ENCODE results near the gene RGCC.

Gene RGCC

GRCh38 chr13:41463838-41464602 lies 6.7 kb downstream of the RGCC start:
- no peaks in the 10 kb centered on the region for H3K36me3 ChIP-seq
- no peaks in the 10 kb centered on the region for H3K4me1 ChIP-seq
- no peak for TF ChIP-seq CTCF (IDR thresholded peaks at IDR 0.05; ENCODE audit: low read depth, low read length)
- peaks cover 14% of the 10 kb centered on the region for H3K27me3 ChIP-seq
- DNase-seq: no peak
- H3K9me3 ChIP-seq: no peaks in the 10 kb centered on the region
- H3K4me3 ChIP-seq (ENCODE audit: low read depth, low read length): no peak overlapping the region

- no peak for TF ChIP-seq CTCF (IDR thresholded peaks at IDR 0.05; ENCODE audit: low read depth, low read length)
- Histone ChIP-seq H3K27me3 (peaks cover 1% of the 10 kb centered on the region; the same call in 1 of the 2 replicates), H3K36me3 (no peaks in the 10 kb centered on the region), H3K9me3 (no peaks in the 10 kb centered on the region), H3K4me3 (ENCODE audit: low read depth, low read length) (no peak overlapping the region), H3K4me1 (no peaks in the 10 kb centered on the region)
- DNase-seq: no peak
Observed at GRCh38 chr13:41465241-41465847, 8.0 kb downstream of the RGCC start.

- no peaks in the 10 kb centered on the region for H3K9me3 ChIP-seq
- no peaks in the 10 kb centered on the region for H3K4me1 ChIP-seq
- H3K4me3 ChIP-seq (ENCODE audit: low read depth, low read length): no peak overlapping the region
- DNase-seq: no peak
- no peak for TF ChIP-seq CTCF (IDR thresholded peaks at IDR 0.05; ENCODE audit: low read depth, low read length)
- no peaks in the 10 kb centered on the region; the same call in 1 of the 2 replicates for H3K27me3 ChIP-seq
- no peaks in the 10 kb centered on the region for H3K36me3 ChIP-seq
Observed at GRCh38 chr13:41465898-41466320, 8.6 kb downstream of the RGCC start.

GRCh38 chr13:41467425-41467945 lies 10.1 kb downstream of the RGCC start:
- DNase-seq: no peak
- Histone ChIP-seq H3K36me3 (no peaks in the 10 kb centered on the region), H3K4me1 (no peaks in the 10 kb centered on the region), H3K27me3 (no peaks in the 10 kb centered on the region; the same call in 1 of the 2 replicates), H3K4me3 (ENCODE audit: low read depth, low read length) (no peak overlapping the region), H3K9me3 (no peaks in the 10 kb centered on the region)
- TF ChIP-seq CTCF (IDR thresholded peaks at IDR 0.05; ENCODE audit: low read depth, low read length): no peak

- H3K9me3 ChIP-seq: no peaks in the 10 kb centered on the region
- H3K4me3 ChIP-seq (ENCODE audit: low read depth, low read length): no peak overlapping the region
- H3K27me3 ChIP-seq: no peaks in the 10 kb centered on the region; the same call in 1 of the 2 replicates
- no peak for TF ChIP-seq CTCF (IDR thresholded peaks at IDR 0.05; ENCODE audit: low read depth, low read length)
- H3K4me1 ChIP-seq: no peaks in the 10 kb centered on the region
- DNase-seq: no peak
- H3K36me3 ChIP-seq: no peaks in the 10 kb centered on the region
Observed at GRCh38 chr13:41468631-41469030, 11.3 kb downstream of the RGCC start.

- Histone ChIP-seq H3K27me3 (no peaks in the 10 kb centered on the region; the same call in 1 of the 2 replicates), H3K4me1 (no peaks in the 10 kb centered on the region), H3K4me3 (ENCODE audit: low read depth, low read length) (no peak overlapping the region), H3K9me3 (no peaks in the 10 kb centered on the region), H3K36me3 (no peaks in the 10 kb centered on the region)
- no peak for TF ChIP-seq CTCF (IDR thresholded peaks at IDR 0.05; ENCODE audit: low read depth, low read length)
- no peak for DNase-seq
Observed at GRCh38 chr13:41470196-41470595, 12.8 kb downstream of the RGCC start.
